ENCODE measurements around the gene SIPA1L3.

Gene SIPA1L3

DNA sequence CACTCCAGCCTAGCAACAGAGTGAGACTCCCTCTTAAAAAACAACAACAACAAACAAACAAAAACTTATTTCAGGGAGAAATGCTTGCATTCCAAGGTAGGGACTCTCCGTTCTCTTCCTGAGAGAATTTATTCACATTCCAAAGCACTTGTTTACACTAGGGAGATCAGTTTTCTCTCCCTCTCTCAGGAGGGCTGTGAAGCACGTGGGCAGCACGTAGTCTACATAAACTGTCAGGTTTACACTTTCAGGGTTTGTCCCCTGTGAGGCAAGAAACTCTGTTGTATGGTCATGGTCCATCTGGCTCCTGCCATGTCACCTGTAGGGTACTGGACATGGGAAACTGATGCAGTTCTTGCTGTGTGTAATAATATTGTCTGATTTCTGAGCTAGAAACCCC is 32.2 kb upstream of the SIPA1L3 start:
- H3K4me3 ChIP-seq (ENCODE audit: low read length), result no peak overlapping the region
- no peak for DNase-seq (ENCODE audit: low read depth)
- TF ChIP-seq, protein P1, sequence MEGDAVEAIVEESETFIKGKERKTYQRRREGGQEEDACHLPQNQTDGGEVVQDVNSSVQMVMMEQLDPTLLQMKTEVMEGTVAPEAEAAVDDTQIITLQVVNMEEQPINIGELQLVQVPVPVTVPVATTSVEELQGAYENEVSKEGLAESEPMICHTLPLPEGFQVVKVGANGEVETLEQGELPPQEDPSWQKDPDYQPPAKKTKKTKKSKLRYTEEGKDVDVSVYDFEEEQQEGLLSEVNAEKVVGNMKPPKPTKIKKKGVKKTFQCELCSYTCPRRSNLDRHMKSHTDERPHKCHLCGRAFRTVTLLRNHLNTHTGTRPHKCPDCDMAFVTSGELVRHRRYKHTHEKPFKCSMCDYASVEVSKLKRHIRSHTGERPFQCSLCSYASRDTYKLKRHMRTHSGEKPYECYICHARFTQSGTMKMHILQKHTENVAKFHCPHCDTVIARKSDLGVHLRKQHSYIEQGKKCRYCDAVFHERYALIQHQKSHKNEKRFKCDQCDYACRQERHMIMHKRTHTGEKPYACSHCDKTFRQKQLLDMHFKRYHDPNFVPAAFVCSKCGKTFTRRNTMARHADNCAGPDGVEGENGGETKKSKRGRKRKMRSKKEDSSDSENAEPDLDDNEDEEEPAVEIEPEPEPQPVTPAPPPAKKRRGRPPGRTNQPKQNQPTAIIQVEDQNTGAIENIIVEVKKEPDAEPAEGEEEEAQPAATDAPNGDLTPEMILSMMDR (conservative IDR thresholded peaks at IDR 0.05; ENCODE audit: low read length), result no peak

GRCh38 chr19:37876032-37876431 is 31.0 kb upstream of the SIPA1L3 start:
- no peak overlapping the region for H3K4me3 ChIP-seq (ENCODE audit: low read length)
- TF ChIP-seq, protein P1 (conservative IDR thresholded peaks at IDR 0.05; ENCODE audit: low read length), result no peak
- no peak for DNase-seq (ENCODE audit: low read depth)

DNA sequence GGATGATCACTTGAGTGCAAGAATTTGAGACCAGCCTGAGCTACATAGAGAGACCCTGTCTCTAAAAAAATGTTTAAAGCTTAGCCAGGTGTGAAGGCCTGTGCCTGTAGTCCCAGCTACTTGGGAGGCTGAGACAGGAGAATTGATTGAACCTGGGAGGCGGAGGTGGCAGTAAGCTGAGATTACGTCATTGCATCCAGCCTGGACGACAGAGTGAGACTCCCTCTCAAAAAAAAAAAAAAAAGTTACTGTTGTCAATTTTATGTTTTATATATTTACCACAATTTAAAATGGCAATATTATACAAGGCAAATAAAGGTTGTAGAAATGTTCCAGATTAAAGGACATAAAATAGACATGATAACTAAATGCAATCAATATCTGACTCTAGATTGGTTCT is 29.9 kb upstream of the SIPA1L3 start:
- H3K4me3 ChIP-seq (ENCODE audit: low read length), result no peak overlapping the region
- DNase-seq (ENCODE audit: low read depth), result no peak
- TF ChIP-seq, protein P1 (conservative IDR thresholded peaks at IDR 0.05; ENCODE audit: low read length), result no peak

- DNase-seq (ENCODE audit: low read depth), result no peak
- TF ChIP-seq, protein P1 (conservative IDR thresholded peaks at IDR 0.05; ENCODE audit: low read length), result no peak
- H3K4me3 ChIP-seq (ENCODE audit: low read length), result no peak overlapping the region
Observed at GRCh38 chr19:37885392-37885791, 21.6 kb upstream of the SIPA1L3 start.

DNA sequence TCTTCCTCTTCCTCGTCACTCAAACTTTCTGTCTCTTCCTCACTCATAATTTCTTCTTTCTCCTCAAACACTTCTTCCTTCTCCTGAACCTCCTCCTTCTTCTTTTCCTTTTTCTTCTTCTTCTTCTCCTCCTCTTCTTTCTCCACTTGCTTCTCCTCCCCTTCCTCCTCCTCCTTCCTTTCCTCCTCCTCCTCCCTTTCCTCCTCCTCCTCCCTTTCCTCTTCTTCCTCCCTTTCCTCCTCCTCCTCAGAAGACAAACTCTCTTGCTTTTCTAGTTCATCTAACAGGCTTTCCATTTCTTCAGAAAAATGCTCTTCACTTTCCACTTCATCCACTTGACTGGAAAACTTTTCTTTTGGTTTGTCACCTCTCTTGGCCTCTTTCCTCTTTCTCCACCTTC is 20.4 kb upstream of the SIPA1L3 start:
- DNase-seq (ENCODE audit: low read depth), result no peak
- H3K4me3 ChIP-seq (ENCODE audit: low read length), result no peak overlapping the region
- TF ChIP-seq, protein P1 (conservative IDR thresholded peaks at IDR 0.05; ENCODE audit: low read length), result no peak

- DNase-seq (ENCODE audit: low read depth), result no peak
- TF ChIP-seq, protein P1 (conservative IDR thresholded peaks at IDR 0.05; ENCODE audit: low read length), result no peak
- H3K4me3 ChIP-seq (ENCODE audit: low read length), result no peak overlapping the region
Observed at GRCh38 chr19:37893845-37894575, 13.0 kb upstream of the SIPA1L3 start.

- H3K4me3 ChIP-seq (ENCODE audit: low read length), result no peak overlapping the region
- DNase-seq (ENCODE audit: low read depth), result no peak
- TF ChIP-seq, protein P1 (conservative IDR thresholded peaks at IDR 0.05; ENCODE audit: low read length), result no peak
Observed at GRCh38 chr19:37896180-37896579, 10.8 kb upstream of the SIPA1L3 start.

All from AG10803 (cell line).